Fibroblast of skin of left biceps (primary cell): ENCODE data around the gene ADAMTS20.
A peak's percentile ranks its signal among the peaks of the same experiment; 100 is the strongest.
"Not testable (repeated sequence)": the region's sequence is repeated elsewhere in the genome, so short reads cannot be mapped to it uniquely, and the experiment has no call there.

Source experiments
- DNase-seq, 2 experiments: peaks; one replicate each; pipeline ENCODE4 v3.0.0-alpha.2; 2013; ENCODE audit warnings: low read depth in 2 of 2

The ADAMTS20 gene

GRCh38 chr12:43551971-43552559 is at the start of gene ADAMTS20:
ADAMTS20 (minus strand) TSS chr12:43552203; CDS start chr12:43551921, 282 bp downstream.
- no peak for DNase-seq

- DNase-seq: no peak
Observed at GRCh38 chr12:43599708-43600107, 47.7 kb upstream of the ADAMTS20 start.

DNA sequence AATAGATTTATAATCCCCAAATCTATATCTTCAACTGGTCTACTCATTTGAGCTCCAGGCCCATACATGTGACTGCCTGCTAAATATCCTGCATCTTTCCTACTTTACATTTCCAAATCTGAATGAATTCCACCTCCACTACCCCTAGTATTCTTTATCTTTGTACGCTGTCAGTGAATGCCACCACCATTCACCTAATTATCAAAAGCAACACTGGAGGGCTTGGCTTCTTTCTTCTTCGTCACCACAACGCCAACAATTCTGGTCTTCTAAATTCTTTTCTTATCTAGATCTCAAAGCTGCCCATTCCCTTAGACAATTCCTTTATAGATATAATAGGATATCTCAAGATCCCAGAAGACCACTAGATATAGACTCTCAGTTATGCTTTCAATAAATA is 47.1 kb upstream of the ADAMTS20 start:
- DNase-seq: no peak

DNA sequence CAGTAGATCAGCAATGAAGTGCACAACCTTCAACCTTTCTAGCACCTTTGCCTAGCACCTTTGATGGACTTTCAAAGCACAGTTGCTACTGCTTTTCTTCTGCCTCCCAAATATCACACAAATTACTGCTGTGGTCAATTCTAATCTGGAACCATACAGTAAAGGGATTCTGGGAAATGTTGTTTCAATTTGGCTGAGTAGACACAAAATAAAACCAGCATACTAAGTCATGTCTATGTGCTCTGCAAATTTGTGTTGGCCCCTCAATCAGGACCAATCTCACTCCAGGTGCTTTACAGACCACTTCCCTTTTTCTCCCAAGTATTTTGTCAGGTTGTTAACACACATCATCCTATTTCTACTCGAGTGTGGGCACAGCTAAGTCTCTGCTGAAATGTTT is 38.3 kb upstream of the ADAMTS20 start:
- no peak for DNase-seq

- no peak for DNase-seq
Observed at GRCh38 chr12:43586646-43587245, 34.7 kb upstream of the ADAMTS20 start.

DNA sequence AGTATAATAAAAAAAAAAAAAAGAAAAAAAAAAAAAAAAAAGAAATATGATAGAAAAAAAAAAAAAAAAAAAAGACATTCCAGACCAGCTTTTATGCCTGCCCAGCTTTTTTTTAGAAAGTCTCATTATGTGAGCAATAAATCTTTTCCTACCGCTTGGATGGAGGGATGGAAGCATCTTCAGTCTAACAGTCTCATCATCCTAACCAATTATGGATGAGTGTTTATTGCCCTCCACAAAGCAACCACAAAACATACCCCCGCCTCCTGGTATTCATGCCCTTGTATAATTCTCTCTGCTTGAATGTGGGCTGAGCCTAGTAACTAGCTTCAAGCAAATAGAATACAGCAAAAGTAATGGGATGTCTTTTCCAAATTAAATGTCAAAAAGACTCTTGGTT is 33.7 kb upstream of the ADAMTS20 start:
- no peak for DNase-seq

- no peak for DNase-seq
Observed at GRCh38 chr12:43580601-43581000, 28.6 kb upstream of the ADAMTS20 start.

DNA sequence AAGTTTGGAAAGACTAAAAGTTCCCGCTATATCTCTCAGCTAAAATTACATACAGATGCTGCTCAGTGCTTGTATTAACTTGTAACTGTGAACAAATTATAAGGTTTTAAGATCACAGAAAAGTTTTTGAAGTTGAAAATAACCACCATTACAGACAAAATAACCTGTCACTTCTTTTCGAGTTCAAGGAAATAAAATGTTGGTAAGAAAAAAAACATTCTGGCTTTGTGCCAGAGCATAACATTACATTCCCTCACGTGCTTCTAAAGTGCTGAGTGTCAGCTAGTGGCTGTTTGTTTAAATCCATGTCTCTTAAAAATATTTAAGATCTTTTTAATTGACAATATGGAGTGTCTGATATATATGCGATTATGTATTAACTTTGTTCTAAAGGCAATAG is 27.2 kb upstream of the ADAMTS20 start:
- no peak for DNase-seq

- peak; percentile 10 to 15 for DNase-seq
Observed at GRCh38 chr12:43578782-43579181, 26.8 kb upstream of the ADAMTS20 start.

GRCh38 chr12:43577381-43577780 is 25.4 kb upstream of the ADAMTS20 start:
- DNase-seq: no peak

GRCh38 chr12:43576162-43576561 is 24.2 kb upstream of the ADAMTS20 start:
- DNase-seq: no peak

GRCh38 chr12:43571885-43572284 is 19.9 kb upstream of the ADAMTS20 start:
- no peak for DNase-seq

GRCh38 chr12:43556057-43556456 is 4.1 kb upstream of the ADAMTS20 start:
- no peak for DNase-seq

- DNase-seq: no peak
Observed at GRCh38 chr12:43551279-43551970, 578 bp downstream of the ADAMTS20 start.

- no peak for DNase-seq
Observed at GRCh38 chr12:43550831-43551271, 1.2 kb downstream of the ADAMTS20 start.

GRCh38 chr12:43544703-43545102 is 7.3 kb downstream of the ADAMTS20 start:
- no peak for DNase-seq

DNA sequence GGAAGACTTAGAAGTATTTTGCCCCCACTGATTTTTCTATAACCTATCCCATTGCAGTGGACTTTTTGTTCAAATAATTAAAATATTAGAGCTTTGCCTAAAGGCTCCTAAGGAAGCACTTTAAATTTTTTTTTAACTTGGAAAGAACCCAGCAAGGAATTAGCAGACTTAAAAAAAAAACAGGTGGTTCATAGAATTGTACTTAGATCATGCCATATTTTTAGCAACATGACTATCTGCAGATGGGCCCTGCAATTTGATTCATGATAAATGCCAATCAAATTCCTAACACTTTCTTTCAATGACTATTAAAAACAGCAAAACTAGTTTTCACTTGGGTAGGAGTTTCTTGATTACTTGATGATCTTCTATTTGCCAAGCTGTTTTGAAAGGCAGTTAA is 11.5 kb downstream of the ADAMTS20 start:
- DNase-seq: peak in 1 of 2 experiments; percentile 8

- not testable (repeated sequence) for DNase-seq
Observed at GRCh38 chr12:43537675-43538074, 14.3 kb downstream of the ADAMTS20 start.

- DNase-seq: no peak
Observed at GRCh38 chr12:43516045-43516444, 36.0 kb downstream of the ADAMTS20 start.

DNA sequence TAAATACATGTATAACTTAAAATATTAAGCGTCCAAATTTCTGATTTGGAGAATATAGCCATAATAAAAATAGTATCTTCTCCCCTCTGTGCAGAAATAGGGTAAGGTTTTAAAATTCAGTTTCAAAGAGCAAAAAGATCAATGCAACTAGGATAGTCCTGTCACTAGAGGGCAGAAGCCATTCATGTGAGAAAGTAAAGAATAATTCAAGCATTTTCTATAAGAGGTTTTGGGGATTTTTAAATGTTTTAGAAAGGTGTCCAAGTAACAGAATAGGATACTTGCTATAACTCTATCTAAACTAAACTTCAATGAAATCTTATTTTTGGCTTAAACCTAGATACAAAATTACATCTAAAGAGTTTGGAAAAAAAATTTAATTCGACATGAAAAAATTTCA is 50.3 kb downstream of the ADAMTS20 start:
- peak in 1 of 2 experiments; percentile 3 for DNase-seq

DNA sequence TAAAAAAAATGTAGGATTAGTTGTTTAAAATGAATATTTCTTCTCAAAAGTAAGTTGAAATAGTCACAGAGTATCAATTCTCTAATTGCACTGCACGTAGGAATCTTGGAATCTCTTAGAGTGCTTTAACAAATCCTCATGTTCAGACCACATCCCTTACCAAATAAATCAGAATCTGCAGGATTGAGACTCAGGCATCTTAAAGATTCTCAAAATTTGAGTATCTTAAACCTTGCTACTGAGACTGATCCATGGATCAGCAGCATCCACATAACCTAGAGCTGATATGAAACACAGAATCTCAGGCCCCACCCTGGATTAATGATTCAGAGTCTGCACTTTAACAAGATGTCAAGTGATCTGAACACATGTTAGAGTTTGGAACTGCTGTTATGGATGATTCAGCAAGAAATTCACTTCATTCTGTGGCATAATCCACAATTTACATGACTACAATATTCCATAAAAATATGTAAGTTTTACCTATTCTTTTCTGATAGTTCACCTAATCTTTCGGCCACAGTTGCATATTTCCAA is 58.7 kb downstream of the ADAMTS20 start:
- no peak for DNase-seq

GRCh38 chr12:43482311-43483085 is 69.5 kb downstream of the ADAMTS20 start:
- no peak for DNase-seq
